ENCODE results near the gene SCOC. TPM values are rescaled to one million over a fixed set of nuclear protein-coding genes. Genes with fewer than 3 reads are reported as not detected.

Gene SCOC
- total and polyA plus RNA-seq, 9 of the 15 experiments (the other 6 are each of a cell fraction or from before 2014, with no cell fraction given) = 16.8 to 110 (median 46.7) TPM

- no peak for TF ChIP-seq ZKSCAN8 (CRISPR knock-in tag; IDR thresholded peaks at IDR 0.05)
- no peak for TF ChIP-seq ZC3H8 (IDR thresholded peaks at IDR 0.05)
- no peak for TF ChIP-seq ZNF395 (CRISPR knock-in tag; IDR thresholded peaks at IDR 0.05)
- TF ChIP-seq, protein P1, sequence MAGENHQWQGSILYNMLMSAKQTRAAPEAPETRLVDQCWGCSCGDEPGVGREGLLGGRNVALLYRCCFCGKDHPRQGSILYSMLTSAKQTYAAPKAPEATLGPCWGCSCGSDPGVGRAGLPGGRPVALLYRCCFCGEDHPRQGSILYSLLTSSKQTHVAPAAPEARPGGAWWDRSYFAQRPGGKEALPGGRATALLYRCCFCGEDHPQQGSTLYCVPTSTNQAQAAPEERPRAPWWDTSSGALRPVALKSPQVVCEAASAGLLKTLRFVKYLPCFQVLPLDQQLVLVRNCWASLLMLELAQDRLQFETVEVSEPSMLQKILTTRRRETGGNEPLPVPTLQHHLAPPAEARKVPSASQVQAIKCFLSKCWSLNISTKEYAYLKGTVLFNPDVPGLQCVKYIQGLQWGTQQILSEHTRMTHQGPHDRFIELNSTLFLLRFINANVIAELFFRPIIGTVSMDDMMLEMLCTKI (IDR thresholded peaks at IDR 0.05; ENCODE audit: partially characterized antibody) = no peak
- TF ChIP-seq ZNF384 (IDR thresholded peaks at IDR 0.05; ENCODE audit: low read depth, low read length) = no peak
- TF ChIP-seq RNF2 (IDR thresholded peaks at IDR 0.05) = no peak
- TF ChIP-seq, protein P2, sequence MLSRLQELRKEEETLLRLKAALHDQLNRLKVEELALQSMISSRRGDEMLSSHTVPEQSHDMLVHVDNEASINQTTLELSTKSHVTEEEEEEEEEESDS (CRISPR knock-in tag; IDR thresholded peaks at IDR 0.05) = no peak
- TF ChIP-seq SUPT5H (IDR thresholded peaks at IDR 0.05) = no peak
- TF ChIP-seq ZSCAN29 (IDR thresholded peaks at IDR 0.05) = no peak
- no peak for TF ChIP-seq ZNF764 (CRISPR knock-in tag; IDR thresholded peaks at IDR 0.05; ENCODE audit: low read depth)
These were observed 49.7 kb downstream of the SCOC start (continued) for GRCh38 chr4:140423106-140423505.
